Upper lobe of left lung (tissue), 6 donors: ENCODE measurements around the gene HAGHL. TPM values are rescaled to one million over a fixed set of nuclear protein-coding genes. Genes with fewer than 3 reads are reported as not detected.
A peak's percentile ranks its signal among the peaks of the same experiment; 100 is the strongest.

Experiments
- ATAC-seq, 2 donors: fragments of 200-7000 bp; cut with Tn5 transposase; one replicate each; pipeline ENCODE4 v1.9.1; 2022; ENCODE audit warnings: mild to moderate bottlenecking in 2 of 2, moderate library complexity in 2 of 2; ENCODE audit not compliant: low FRiP score in 2 of 2
- DNase-seq, 2 donors: peaks; one replicate each; pipeline ENCODE4 v3.0.0-alpha.2; 2019 to 2020
- H3K27ac ChIP-seq, 4 donors: fragments of 200-600 bp; sonication (generic); one replicate each; pipeline ENCODE4 v1.5.1; 2016 to 2019
- H3K27me3 ChIP-seq, 4 donors: fragments of 200-600 bp; sonication (generic); one replicate each; pipeline ENCODE4 v1.5.1; 2017 to 2019
- H3K36me3 ChIP-seq, 4 donors: fragments of 200-600 bp; sonication (generic); one replicate each; pipeline ENCODE4 v1.5.1; 2016 to 2019
- H3K4me1 ChIP-seq, 4 donors: fragments of 200-600 bp; sonication (generic); one replicate each; pipeline ENCODE4 v1.5.1; 2018 to 2019
- H3K4me3 ChIP-seq, 4 donors: fragments of 200-600 bp; sonication (generic); one replicate each; pipeline ENCODE4 v1.5.1; 2017 to 2019; ENCODE audit warnings: mild to moderate bottlenecking in 2 of 4, moderate library complexity in 1 of 4
- H3K9me3 ChIP-seq, 4 donors: fragments of 200-600 bp; sonication (generic); one replicate each; pipeline ENCODE4 v1.5.1; 2018 to 2019
- EP300 ChIP-seq, 4 donors: sonication (generic); formaldehyde crosslinking; IDR thresholded peaks; one replicate each; pipeline ENCODE4 v1.5.1; 2017; ENCODE audit warnings: antibody characterized with exemption in 4 of 4, control low read depth in 2 of 4
- POLR2A ChIP-seq, 4 donors: fragments of 450-650 bp; IDR thresholded peaks; one replicate each; pipeline ENCODE4 v1.5.1; 2016 to 2017; ENCODE audit warnings: antibody characterized with exemption in 4 of 4, mild to moderate bottlenecking in 2 of 4
- POLR2AphosphoS5 ChIP-seq, 2 donors: sonication (generic); formaldehyde crosslinking; IDR thresholded peaks; one replicate each; pipeline ENCODE4 v1.5.1; 2017; ENCODE audit warnings: antibody characterized with exemption in 2 of 2
- WGBS, 2 donors: methylation state at CpG; one replicate each; pipeline ENCODE4 v1.1.5; 2017 to 2018; 5-methylcytosine and 5-hydroxymethylcytosine counted together
- total RNA-seq, 6 donors: library from RNA; depleted of rRNA in 4 of 6; stranded (reverse); fragments of >200 nt in 4 of 6; gene quantifications; one replicate each; pipeline versions ENCODE4 v1.1.0 to v1.2.1, GENCODE V29; 2016 to 2021
- TF ChIP-seq, protein P1 (sequence below), 6 experiments: fragments of 450-650 bp in 4 of 6; fragments of 200-600 bp in 2 of 6; sonication (generic) in 2 of 6; IDR thresholded peaks; one replicate each; pipeline ENCODE4 v1.5.1; 2016 to 2019; ENCODE audit warnings: antibody characterized with exemption in 6 of 6
- donor health status: DM: no; HTN: no; CAD: no; lungs with moderate emphysema.
- donor health status: DM: no; HTN: yes; CAD: no; lungs with severe emphysema.

HAGHL gene
- total RNA-seq, 6 donors from 2014 or later: 4.0 to 43.0 (median 13.5) TPM

DNA sequence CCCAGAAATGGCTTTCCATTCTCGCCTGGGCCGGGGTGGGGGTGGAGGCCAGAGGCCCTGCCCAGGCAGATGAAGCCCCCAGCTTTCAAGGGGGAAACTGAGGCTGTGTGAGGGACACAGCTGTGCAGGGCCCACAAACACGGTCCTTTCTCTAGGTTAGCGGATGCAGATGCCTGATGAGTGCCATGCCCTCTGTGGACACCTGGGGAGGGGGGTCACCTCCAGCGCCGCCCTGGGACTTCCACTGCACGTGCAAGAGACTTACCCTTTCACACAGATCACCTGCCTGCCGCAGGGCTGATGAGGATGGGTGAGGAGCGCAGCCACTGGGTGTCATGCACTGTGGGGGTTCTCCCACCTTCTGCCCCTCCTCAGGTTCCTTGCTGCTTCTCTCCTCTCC, 8.5 kb upstream of the HAGHL start:
- ATAC-seq: no peak
- 78 to 95% methylated on average over 8 to 9 of the region's 9 CpGs for WGBS, 2 donors
- Histone ChIP-seq H3K36me3 (peaks cover 0 to 3% (median 0%) of the 10 kb centered on the region in 4 donors), H3K4me3 (no peak overlapping the region), H3K27ac (no peak overlapping the region), H3K27me3 (peaks cover 0 to 10% (median 0%) of the 10 kb centered on the region in 4 donors), H3K4me1 (peaks cover 34 to 57% (median 48%) of the 10 kb centered on the region in 4 donors), H3K9me3 (no peaks in the 10 kb centered on the region)
- TF ChIP-seq POLR2A (IDR thresholded peaks at IDR 0.05) (no peak), EP300 (IDR thresholded peaks at IDR 0.05) (no peak), POLR2AphosphoS5 (IDR thresholded peaks at IDR 0.05) (no peak)
- TF ChIP-seq, protein P1, sequence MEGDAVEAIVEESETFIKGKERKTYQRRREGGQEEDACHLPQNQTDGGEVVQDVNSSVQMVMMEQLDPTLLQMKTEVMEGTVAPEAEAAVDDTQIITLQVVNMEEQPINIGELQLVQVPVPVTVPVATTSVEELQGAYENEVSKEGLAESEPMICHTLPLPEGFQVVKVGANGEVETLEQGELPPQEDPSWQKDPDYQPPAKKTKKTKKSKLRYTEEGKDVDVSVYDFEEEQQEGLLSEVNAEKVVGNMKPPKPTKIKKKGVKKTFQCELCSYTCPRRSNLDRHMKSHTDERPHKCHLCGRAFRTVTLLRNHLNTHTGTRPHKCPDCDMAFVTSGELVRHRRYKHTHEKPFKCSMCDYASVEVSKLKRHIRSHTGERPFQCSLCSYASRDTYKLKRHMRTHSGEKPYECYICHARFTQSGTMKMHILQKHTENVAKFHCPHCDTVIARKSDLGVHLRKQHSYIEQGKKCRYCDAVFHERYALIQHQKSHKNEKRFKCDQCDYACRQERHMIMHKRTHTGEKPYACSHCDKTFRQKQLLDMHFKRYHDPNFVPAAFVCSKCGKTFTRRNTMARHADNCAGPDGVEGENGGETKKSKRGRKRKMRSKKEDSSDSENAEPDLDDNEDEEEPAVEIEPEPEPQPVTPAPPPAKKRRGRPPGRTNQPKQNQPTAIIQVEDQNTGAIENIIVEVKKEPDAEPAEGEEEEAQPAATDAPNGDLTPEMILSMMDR (IDR thresholded peaks at IDR 0.05): no peak
- DNase-seq: peak in 1 of 2 donors; percentile 55

DNA sequence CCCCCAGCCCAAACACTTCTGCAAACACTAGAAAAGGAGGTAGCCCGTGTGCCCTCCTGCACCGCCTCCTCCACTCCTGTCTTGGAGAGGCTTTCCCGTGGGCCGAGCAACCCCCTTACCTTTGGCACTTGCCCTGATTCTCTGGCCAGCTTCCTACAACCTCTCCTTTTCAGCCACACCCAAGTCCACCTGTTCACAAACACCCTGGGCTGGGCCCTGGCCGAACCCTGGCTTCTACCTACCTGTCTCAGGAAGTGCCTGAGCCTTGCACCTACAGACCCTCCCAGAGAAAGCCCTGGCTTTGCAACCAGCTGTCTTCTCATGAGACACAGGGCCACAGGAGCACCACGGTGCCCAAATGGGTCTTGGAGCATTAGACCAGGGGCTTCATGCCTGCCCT, 8.0 kb upstream of the HAGHL start:
- no peak for DNase-seq
- Histone ChIP-seq H3K36me3 (peaks cover 0 to 3% (median 0%) of the 10 kb centered on the region in 4 donors), H3K27ac (no peak overlapping the region), H3K4me1 (peaks cover 34 to 57% (median 48%) of the 10 kb centered on the region in 4 donors), H3K9me3 (no peaks in the 10 kb centered on the region), H3K4me3 (no peak overlapping the region), H3K27me3 (peaks cover 0 to 10% (median 0%) of the 10 kb centered on the region in 4 donors)
- WGBS, 2 donors: 63 to 78% methylated on average over 5 to 6 of the region's 6 CpGs
- no peak for ATAC-seq
- TF ChIP-seq POLR2AphosphoS5 (IDR thresholded peaks at IDR 0.05): no peak
- TF ChIP-seq POLR2A (IDR thresholded peaks at IDR 0.05): no peak
- TF ChIP-seq EP300 (IDR thresholded peaks at IDR 0.05): no peak
- TF ChIP-seq, protein P1 (IDR thresholded peaks at IDR 0.05): no peak

DNA sequence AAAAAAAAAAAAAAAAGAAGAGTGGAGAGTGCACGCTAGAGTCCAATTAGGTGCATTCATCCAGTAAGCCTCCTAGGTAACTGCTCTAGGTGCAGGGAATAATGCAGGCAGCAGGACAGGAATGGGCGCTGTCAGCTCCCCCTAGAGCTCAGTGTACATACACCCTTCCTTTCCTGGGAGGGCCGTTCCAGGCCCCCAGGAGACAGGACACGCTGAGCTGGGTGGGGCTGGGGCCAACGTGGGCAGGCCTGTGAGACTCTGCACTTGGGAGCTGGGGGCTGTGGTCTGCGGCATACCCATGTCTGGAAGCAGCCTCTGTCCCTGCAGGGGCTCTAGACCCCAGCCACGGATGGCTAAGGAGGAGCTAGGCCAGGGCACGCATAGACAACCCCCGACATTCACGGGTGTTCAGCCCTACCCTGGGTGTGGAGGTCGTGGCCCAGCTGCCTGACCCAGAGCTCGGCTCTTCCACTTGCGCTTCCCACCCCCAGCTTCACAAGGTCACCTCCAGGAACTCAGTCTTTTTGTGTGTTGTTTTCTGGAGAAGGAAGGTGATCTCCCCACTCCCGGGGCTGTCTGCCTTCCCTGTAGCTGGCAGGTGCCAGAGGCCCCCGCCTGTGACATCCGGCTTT, 7.0 kb upstream of the HAGHL start:
- H3K36me3 ChIP-seq: peaks cover 0 to 3% (median 0%) of the 10 kb centered on the region in 4 donors
- no peak for TF ChIP-seq EP300 (IDR thresholded peaks at IDR 0.05)
- TF ChIP-seq, protein P1 (IDR thresholded peaks at IDR 0.05): no peak
- TF ChIP-seq POLR2A (IDR thresholded peaks at IDR 0.05): no peak
- TF ChIP-seq POLR2AphosphoS5 (IDR thresholded peaks at IDR 0.05): no peak
- peaks cover 28 to 49% (median 42%) of the 10 kb centered on the region in 4 donors for H3K4me1 ChIP-seq
- peaks cover 0 to 10% (median 0%) of the 10 kb centered on the region in 4 donors for H3K27me3 ChIP-seq
- peak overlapping the region in 3 of 4 donors; percentile 75 to 95 (median 90) for H3K4me3 ChIP-seq
- 7 to 8% methylated on average over 8 to 15 of the region's 16 CpGs for WGBS, 2 donors
- H3K27ac ChIP-seq: peak overlapping the region; percentile 76 to 87 (median 87)
- DNase-seq: peak in 1 of 2 donors; percentile 39
- no peaks in the 10 kb centered on the region for H3K9me3 ChIP-seq
- ATAC-seq: no peak

GRCh38 chr16:720447-720989, 6.4 kb upstream of the HAGHL start:
- peak in 1 of 2 donors; percentile 56 for ATAC-seq
- Histone ChIP-seq H3K4me3 (peak overlapping the region; percentile 70 to 95 (median 82)), H3K27me3 (peaks cover 0 to 10% (median 0%) of the 10 kb centered on the region in 4 donors), H3K36me3 (peaks cover 0 to 3% (median 0%) of the 10 kb centered on the region in 4 donors), H3K27ac (peak overlapping the region; percentile 76 to 87 (median 87)), H3K9me3 (no peaks in the 10 kb centered on the region), H3K4me1 (peaks cover 26 to 45% (median 40%) of the 10 kb centered on the region in 4 donors)
- TF ChIP-seq POLR2AphosphoS5 (IDR thresholded peaks at IDR 0.05) (no peak), POLR2A (IDR thresholded peaks at IDR 0.05) (no peak), EP300 (IDR thresholded peaks at IDR 0.05) (no peak)
- TF ChIP-seq, protein P1 (IDR thresholded peaks at IDR 0.05): no peak
- no peak for DNase-seq
- WGBS, 2 donors: 0% methylated on average over 8 to 33 of the region's 38 CpGs
